ENCODE measurements around the gene TMEM256.

DNA sequence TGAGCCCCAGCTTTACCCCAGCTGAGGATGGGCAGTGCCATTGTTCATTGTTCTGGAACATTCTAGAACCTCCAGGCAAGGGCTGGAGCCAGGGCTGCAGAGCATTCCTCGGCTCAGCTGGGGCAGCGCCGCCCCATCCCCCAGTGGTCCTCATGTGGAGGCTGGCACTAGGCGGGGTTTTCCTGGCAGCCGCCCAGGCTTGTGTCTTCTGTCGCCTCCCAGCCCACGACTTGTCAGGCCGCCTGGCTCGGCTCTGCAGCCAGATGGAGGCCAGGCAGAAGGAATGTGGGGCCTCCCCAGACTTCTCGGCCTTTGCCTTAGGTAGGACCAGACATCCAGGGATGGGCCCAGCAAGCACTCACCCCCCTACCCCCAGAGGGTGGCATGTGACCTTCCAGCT lies 48.8 kb downstream of the TMEM256 start, which contains the start of gene TMEM95:
- TF ChIP-seq CTCF (IDR thresholded peaks at IDR 0.05; ENCODE audit: insufficient read depth, low read length, poor library complexity, severe bottlenecking) (no peak), EZH2phosphoT487 (conservative IDR thresholded peaks at IDR 0.05; ENCODE audit: low read length) (no peak)

Data from SU-DHL-6 (cell line).